OCI-LY3 (cell line): Measurements from ENCODE around the gene SERPINB11.

Source experiments
- H2AFZ ChIP-seq: fragments of 200-600, 300-600 bp; shearing (Covaris generic); 2 replicates; pipeline ENCODE4 v1.6.0; 2014; ENCODE audit warnings: antibody characterized with exemption, low read depth, low read length
- H3K27ac ChIP-seq: fragments of 200-600, 300-600 bp; sonication (generic); 2 replicates; pipeline ENCODE4 v1.5.1; 2014; ENCODE audit warnings: mild to moderate bottlenecking, low read length, moderate library complexity, mixed read lengths
- H3K27me3 ChIP-seq: fragments of 200-600, 300-600 bp; sonication (generic); 2 replicates; pipeline ENCODE4 v1.6.1; 2014; ENCODE audit warnings: low read depth, low read length, mixed read lengths
- H3K36me3 ChIP-seq: fragments of 200-600, 300-600 bp; sonication (generic); replicated peaks from 2 replicates; pipeline ENCODE3; 2014; ENCODE audit warnings: low read depth, low read length, mixed read lengths
- H3K4me1 ChIP-seq: fragments of 300-600, 200-600 bp; sonication (generic); 2 replicates; pipeline ENCODE4 v1.6.1; 2014; ENCODE audit warnings: low read length, mixed read lengths
- H3K4me2 ChIP-seq: fragments of 200-600, 300-600 bp; sonication (generic); 2 replicates; pipeline ENCODE4 v1.6.1; 2014; ENCODE audit warnings: low read length, mixed read lengths
- H3K4me3 ChIP-seq: fragments of 300-600, 200-600 bp; sonication (generic); 2 replicates; pipeline ENCODE4 v1.5.1; 2014; ENCODE audit warnings: antibody characterized with exemption, mild to moderate bottlenecking, low read length, moderate library complexity
- H3K79me2 ChIP-seq: fragments of 300-600, 200-600 bp; shearing (Covaris generic); 2 replicates; pipeline ENCODE4 v1.6.1; 2014; ENCODE audit warnings: mild to moderate bottlenecking, low read length, mixed read lengths
- H3K9ac ChIP-seq: fragments of 300-600, 200-600 bp; shearing (Covaris generic); 2 replicates; pipeline ENCODE4 v1.6.0; 2014; ENCODE audit warnings: mild to moderate bottlenecking, low read length, moderate library complexity
- H3K9me3 ChIP-seq: fragments of 200-600, 300-600 bp; shearing (Covaris generic); 2 replicates; pipeline ENCODE4 v1.6.1; 2014; ENCODE audit warnings: low read length, mixed read lengths; ENCODE audit not compliant: insufficient read depth
- H4K20me1 ChIP-seq: fragments of 200-600, 300-600 bp; sonication (generic); 2 replicates; pipeline ENCODE4 v1.6.1; 2016; ENCODE audit warnings: low read length, mixed read lengths; ENCODE audit not compliant: insufficient read depth
- EZH2phosphoT487 ChIP-seq: fragments of 200-600 bp; shearing (Covaris generic); IDR thresholded peaks from 2 replicates; pipeline ENCODE4 v1.6.1; 2018; ENCODE audit warnings: antibody characterized with exemption, mixed run types, low read depth
- TF ChIP-seq, protein P1 (sequence below): fragments of 200-600, 300-600 bp; sonication (generic); IDR thresholded peaks from 2 replicates; pipeline ENCODE4 v1.5.1; 2014; ENCODE audit warnings: antibody characterized with exemption, low read length, low read depth

Gene SERPINB11

GRCh38 chr18:63697097-63697660 is 5.6 kb upstream of the SERPINB11 start:
- Histone ChIP-seq H3K36me3 (no peaks in the 10 kb centered on the region), H3K9ac (no peak overlapping the region), H3K27ac (no peak overlapping the region), H4K20me1 (no peaks in the 10 kb centered on the region), H3K4me3 (no peak overlapping the region), H3K4me1 (no peaks in the 10 kb centered on the region), H3K4me2 (no peak overlapping the region), H2AFZ (no peak overlapping the region), H3K27me3 (no peaks in the 10 kb centered on the region; the same call in 1 of the 2 replicates), H3K79me2 (no peaks in the 10 kb centered on the region), H3K9me3 (no peaks in the 10 kb centered on the region)
- TF ChIP-seq, protein P1, sequence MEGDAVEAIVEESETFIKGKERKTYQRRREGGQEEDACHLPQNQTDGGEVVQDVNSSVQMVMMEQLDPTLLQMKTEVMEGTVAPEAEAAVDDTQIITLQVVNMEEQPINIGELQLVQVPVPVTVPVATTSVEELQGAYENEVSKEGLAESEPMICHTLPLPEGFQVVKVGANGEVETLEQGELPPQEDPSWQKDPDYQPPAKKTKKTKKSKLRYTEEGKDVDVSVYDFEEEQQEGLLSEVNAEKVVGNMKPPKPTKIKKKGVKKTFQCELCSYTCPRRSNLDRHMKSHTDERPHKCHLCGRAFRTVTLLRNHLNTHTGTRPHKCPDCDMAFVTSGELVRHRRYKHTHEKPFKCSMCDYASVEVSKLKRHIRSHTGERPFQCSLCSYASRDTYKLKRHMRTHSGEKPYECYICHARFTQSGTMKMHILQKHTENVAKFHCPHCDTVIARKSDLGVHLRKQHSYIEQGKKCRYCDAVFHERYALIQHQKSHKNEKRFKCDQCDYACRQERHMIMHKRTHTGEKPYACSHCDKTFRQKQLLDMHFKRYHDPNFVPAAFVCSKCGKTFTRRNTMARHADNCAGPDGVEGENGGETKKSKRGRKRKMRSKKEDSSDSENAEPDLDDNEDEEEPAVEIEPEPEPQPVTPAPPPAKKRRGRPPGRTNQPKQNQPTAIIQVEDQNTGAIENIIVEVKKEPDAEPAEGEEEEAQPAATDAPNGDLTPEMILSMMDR: no peak
- TF ChIP-seq EZH2phosphoT487: no peak

- TF ChIP-seq, protein P1: no peak
- no peak for TF ChIP-seq EZH2phosphoT487
- no peak overlapping the region for H3K4me2 ChIP-seq
- H3K27ac ChIP-seq: no peak overlapping the region
- H3K9me3 ChIP-seq: no peaks in the 10 kb centered on the region
- H3K9ac ChIP-seq: no peak overlapping the region
- no peak overlapping the region for H2AFZ ChIP-seq
- no peaks in the 10 kb centered on the region for H3K36me3 ChIP-seq
- no peaks in the 10 kb centered on the region for H3K79me2 ChIP-seq
- H4K20me1 ChIP-seq: no peaks in the 10 kb centered on the region
- H3K4me1 ChIP-seq: no peaks in the 10 kb centered on the region
- no peak overlapping the region for H3K4me3 ChIP-seq
- H3K27me3 ChIP-seq: peaks cover 7% of the 10 kb centered on the region; the same call in 1 of the 2 replicates
These were observed 2.3 kb upstream of the SERPINB11 start for GRCh38 chr18:63700501-63700900.

GRCh38 chr18:63701952-63702351 is 808 bp upstream of the SERPINB11 start:
- no peak overlapping the region for H3K9ac ChIP-seq
- no peaks in the 10 kb centered on the region for H3K36me3 ChIP-seq
- H3K4me1 ChIP-seq: no peaks in the 10 kb centered on the region
- H3K4me2 ChIP-seq: no peak overlapping the region
- H4K20me1 ChIP-seq: no peaks in the 10 kb centered on the region
- peaks cover 9% of the 10 kb centered on the region; the same call in 1 of the 2 replicates for H3K27me3 ChIP-seq
- no peaks in the 10 kb centered on the region for H3K9me3 ChIP-seq
- no peak overlapping the region for H3K27ac ChIP-seq
- no peak overlapping the region for H2AFZ ChIP-seq
- TF ChIP-seq, protein P1: no peak
- no peak for TF ChIP-seq EZH2phosphoT487
- no peak overlapping the region for H3K4me3 ChIP-seq
- H3K79me2 ChIP-seq: no peaks in the 10 kb centered on the region

DNA sequence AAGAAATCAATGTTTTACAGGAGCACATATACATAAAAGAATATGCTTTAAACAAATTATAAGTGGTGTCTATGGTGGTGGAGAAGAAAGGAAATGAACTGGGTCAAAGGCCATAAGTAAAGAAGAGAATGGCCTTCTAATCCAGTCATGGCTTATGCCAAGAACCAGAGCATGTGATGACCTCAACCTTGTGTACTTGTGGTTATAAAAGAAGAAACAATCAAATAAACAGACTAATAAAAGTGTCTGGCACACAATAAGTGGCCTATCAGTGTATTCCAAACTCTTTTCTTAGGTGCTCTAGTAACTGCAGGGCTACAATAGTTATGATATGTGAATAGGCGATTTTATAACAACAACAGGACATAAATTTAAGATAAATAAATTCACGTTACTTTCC is 2.6 kb downstream of the SERPINB11 start:
- H3K79me2 ChIP-seq: no peaks in the 10 kb centered on the region
- no peaks in the 10 kb centered on the region for H3K9me3 ChIP-seq
- H3K4me3 ChIP-seq: no peak overlapping the region
- H2AFZ ChIP-seq: no peak overlapping the region
- H4K20me1 ChIP-seq: no peaks in the 10 kb centered on the region
- H3K4me1 ChIP-seq: no peaks in the 10 kb centered on the region
- H3K27me3 ChIP-seq: peaks cover 12% of the 10 kb centered on the region; the same call in 1 of the 2 replicates
- no peak overlapping the region for H3K9ac ChIP-seq
- H3K36me3 ChIP-seq: no peaks in the 10 kb centered on the region
- TF ChIP-seq, protein P1: no peak
- no peak for TF ChIP-seq EZH2phosphoT487
- H3K27ac ChIP-seq: no peak overlapping the region
- H3K4me2 ChIP-seq: no peak overlapping the region
